ENCODE results near the gene RBM33. TPM values are rescaled to one million over a fixed set of nuclear protein-coding genes. Genes with fewer than 3 reads are reported as not detected.

Gene RBM33
- total and polyA plus RNA-seq, 8 donors: 14.6 to 40.1 (median 32.7) TPM

DNA sequence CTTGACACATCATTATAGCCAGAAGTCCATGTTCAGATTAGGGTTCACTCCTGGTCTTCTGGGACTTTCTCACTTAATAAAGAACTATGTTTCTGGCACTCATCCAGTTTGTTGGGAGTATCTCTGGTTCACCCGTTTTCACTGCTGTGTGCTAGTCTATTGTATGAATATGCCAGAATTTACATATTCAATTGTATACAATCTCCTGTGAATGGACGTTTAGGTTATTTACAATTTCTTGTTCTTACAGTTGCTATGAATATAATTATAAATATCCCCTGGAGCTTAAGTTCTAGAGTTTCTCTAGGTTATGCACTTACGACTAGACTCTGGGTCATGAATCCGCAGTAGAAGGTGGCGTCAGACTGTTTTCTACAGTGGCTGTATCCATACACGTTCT lies 20.0 kb upstream of the RBM33 start:
- no peak overlapping the region for H3K4me3 ChIP-seq
- 80 to 84% methylated on average over 6 of the region's 6 CpGs for WGBS, 2 donors
- TF ChIP-seq, protein P1, sequence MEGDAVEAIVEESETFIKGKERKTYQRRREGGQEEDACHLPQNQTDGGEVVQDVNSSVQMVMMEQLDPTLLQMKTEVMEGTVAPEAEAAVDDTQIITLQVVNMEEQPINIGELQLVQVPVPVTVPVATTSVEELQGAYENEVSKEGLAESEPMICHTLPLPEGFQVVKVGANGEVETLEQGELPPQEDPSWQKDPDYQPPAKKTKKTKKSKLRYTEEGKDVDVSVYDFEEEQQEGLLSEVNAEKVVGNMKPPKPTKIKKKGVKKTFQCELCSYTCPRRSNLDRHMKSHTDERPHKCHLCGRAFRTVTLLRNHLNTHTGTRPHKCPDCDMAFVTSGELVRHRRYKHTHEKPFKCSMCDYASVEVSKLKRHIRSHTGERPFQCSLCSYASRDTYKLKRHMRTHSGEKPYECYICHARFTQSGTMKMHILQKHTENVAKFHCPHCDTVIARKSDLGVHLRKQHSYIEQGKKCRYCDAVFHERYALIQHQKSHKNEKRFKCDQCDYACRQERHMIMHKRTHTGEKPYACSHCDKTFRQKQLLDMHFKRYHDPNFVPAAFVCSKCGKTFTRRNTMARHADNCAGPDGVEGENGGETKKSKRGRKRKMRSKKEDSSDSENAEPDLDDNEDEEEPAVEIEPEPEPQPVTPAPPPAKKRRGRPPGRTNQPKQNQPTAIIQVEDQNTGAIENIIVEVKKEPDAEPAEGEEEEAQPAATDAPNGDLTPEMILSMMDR (IDR thresholded peaks at IDR 0.05): no peak
- ATAC-seq: no peak
- intact Hi-C loops (cut with DNase I): no loop called here
- no peaks in the 10 kb centered on the region for H3K36me3 ChIP-seq
- no peak for DNase-seq
- H3K4me1 ChIP-seq: peaks cover 0 to 9% (median 4%) of the 10 kb centered on the region in 3 donors
- H3K27ac ChIP-seq: no peak overlapping the region
- H3K27me3 ChIP-seq: no peaks in the 10 kb centered on the region
- no peak for FAIRE-seq
- H3K9me3 ChIP-seq: no peaks in the 10 kb centered on the region

DNA sequence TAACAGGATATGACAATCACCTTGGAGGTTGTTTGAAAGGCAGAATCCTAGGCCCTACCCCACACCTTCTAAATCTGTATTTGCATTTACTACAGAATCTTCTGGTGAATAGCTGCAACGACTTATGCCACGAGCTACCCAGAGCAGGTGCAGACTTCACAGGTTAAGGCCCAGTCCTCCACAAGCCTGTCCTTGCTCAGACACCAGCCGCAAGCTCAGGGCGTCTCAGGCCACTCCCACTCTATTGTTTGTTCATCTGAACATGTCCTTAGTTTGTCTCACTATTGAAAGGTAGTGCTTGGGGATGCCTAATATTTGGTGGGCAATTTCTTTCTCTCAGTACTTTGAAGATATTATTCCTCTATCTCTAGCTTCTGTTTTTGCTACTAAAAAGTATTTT lies 18.9 kb upstream of the RBM33 start:
- intact Hi-C loops (cut with DNase I): no loop called here
- Histone ChIP-seq H3K4me3 (no peak overlapping the region), H3K27ac (no peak overlapping the region), H3K36me3 (no peaks in the 10 kb centered on the region), H3K9me3 (no peaks in the 10 kb centered on the region), H3K27me3 (no peaks in the 10 kb centered on the region), H3K4me1 (no peaks in the 10 kb centered on the region)
- WGBS, 2 donors: 28 to 43% methylated on average over 4 of the region's 4 CpGs
- TF ChIP-seq, protein P1 (IDR thresholded peaks at IDR 0.05): no peak
- FAIRE-seq (no peak), ATAC-seq (peak; percentile 22 to 90 (median 65)), DNase-seq (peak in 1 of 6 donors; percentile 25)

DNA sequence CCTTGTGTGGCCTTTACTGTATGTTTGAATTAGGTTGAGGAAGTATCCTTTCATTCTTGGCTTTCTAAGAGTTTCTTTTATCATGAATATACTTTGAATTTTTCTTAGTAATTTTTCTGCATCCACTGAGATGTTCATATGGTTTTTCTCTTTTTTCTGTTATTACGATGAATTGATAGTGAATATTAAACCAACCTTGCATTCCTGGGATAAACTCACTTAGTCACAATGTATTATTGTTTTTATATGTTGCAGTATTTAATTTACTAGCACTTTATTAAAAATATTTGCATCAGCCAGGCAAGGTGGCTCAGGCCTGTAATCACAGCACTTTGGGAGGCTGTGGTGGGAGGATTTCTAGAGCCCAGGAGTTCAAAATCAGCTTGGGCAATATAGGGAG lies 15.3 kb upstream of the RBM33 start:
- H3K4me3 ChIP-seq: no peak overlapping the region
- TF ChIP-seq, protein P1 (IDR thresholded peaks at IDR 0.05): no peak
- ATAC-seq (no peak), FAIRE-seq (no peak), DNase-seq (no peak)
- no peaks in the 10 kb centered on the region for H3K27me3 ChIP-seq
- H3K4me1 ChIP-seq: no peaks in the 10 kb centered on the region
- intact Hi-C loops (cut with DNase I): no loop called here
- WGBS, 2 donors: 98 to 100% methylated on average over 1 of the region's 1 CpG
- H3K36me3 ChIP-seq: no peaks in the 10 kb centered on the region
- no peaks in the 10 kb centered on the region for H3K9me3 ChIP-seq
- H3K27ac ChIP-seq: no peak overlapping the region

DNA sequence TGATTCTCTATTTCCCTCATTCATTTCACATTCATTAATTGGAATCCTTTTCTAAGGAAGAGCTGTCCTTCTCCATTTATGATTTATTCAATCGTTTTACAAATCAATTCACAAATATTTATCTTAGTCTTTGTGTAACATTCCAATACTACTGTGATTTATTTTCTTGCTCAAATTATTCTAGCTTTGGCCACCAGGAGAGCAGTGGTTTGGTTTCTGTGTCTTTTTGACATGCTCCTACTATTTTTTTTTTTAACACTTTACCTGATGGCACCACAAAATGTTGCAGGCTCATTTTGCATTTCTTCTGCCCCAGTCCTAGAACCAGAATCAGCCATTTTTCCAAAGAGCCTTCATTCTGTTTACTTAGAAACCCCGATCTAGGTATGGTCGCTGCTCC lies 13.3 kb upstream of the RBM33 start:
- Histone ChIP-seq H3K4me1 (no peaks in the 10 kb centered on the region), H3K9me3 (no peaks in the 10 kb centered on the region), H3K27ac (no peak overlapping the region), H3K36me3 (no peaks in the 10 kb centered on the region), H3K27me3 (no peaks in the 10 kb centered on the region), H3K4me3 (no peak overlapping the region)
- DNase-seq: no peak
- TF ChIP-seq, protein P1 (IDR thresholded peaks at IDR 0.05): no peak
- 65 to 67% methylated on average over 3 of the region's 3 CpGs for WGBS, 2 donors
- intact Hi-C loops (cut with DNase I): no loop called here
- ATAC-seq: no peak
- no peak for FAIRE-seq

DNA sequence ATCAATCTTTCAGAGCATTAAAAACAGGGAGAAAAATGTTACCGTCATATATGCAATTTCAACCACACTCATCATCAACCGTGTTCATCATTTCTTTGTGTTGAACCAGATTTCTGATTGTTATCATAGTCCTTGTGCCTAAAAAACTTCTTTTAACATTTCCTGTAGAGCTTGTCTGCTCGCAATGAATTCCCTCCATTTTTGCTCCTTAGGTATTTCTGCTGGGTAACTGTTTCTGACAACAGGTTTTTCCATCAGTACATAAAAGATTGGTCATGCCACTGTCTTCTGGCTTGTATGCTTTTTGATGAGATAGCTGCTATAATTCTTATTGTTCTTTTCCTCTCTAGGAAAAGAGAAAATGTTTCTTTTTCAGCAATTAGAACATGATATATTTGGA lies 8.6 kb upstream of the RBM33 start:
- TF ChIP-seq, protein P1 (IDR thresholded peaks at IDR 0.05): no peak
- no peak for ATAC-seq
- H3K9me3 ChIP-seq: no peaks in the 10 kb centered on the region
- H3K36me3 ChIP-seq: no peaks in the 10 kb centered on the region
- no peaks in the 10 kb centered on the region for H3K4me1 ChIP-seq
- H3K27ac ChIP-seq: no peak overlapping the region
- WGBS, 2 donors: 77 to 96% methylated on average over 3 of the region's 3 CpGs
- no peak for DNase-seq
- no peak for FAIRE-seq
- H3K27me3 ChIP-seq: no peaks in the 10 kb centered on the region
- H3K4me3 ChIP-seq: no peak overlapping the region
- intact Hi-C loops (cut with DNase I): no loop called here

All from pancreas (tissue), 10 donors.